Measurements from ENCODE around the gene ZBTB4. TPM values are rescaled to one million over a fixed set of nuclear protein-coding genes. Genes with fewer than 3 reads are reported as not detected.

Gene ZBTB4
- total RNA-seq, 1 experiment from 2014 or later: 17.7 TPM

DNA sequence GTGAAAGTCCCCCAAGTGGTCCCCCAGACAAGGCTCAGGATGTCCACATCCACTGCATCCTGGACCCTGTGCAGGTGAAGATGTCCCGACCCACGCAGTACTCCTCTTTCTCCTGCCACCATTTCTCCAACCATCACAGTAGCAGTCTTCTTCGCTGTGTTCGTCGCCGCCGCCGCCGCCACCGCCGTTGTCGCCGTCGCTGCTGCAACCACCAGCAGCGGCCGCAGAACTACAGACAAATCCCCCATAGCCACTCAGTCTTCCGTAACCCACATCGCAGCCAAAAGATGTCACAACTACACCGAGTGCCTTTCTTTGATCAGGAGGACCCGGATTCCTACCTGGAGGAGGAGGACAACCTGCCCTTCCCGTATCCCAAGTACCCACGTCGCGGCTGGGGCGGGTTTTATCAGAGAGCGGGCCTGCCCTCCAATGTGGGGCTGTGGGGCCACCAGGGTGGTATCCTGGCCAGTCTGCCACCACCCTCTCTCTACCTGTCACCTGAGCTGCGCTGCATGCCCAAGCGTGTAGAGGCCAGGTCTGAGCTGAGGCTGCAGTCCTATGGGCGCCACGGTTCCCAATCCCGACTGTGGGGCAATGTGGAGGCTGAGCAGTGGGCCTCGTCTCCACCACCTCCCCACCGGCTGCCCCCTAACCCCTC, 53.1 kb downstream of the ZBTB4 start:
- Histone ChIP-seq H3K4me3 (ENCODE audit: low read depth, low read length, poor library complexity, severe bottlenecking) (no peak overlapping the region), H3K9me3 (ENCODE audit: low read depth, low read length, poor library complexity, severe bottlenecking) (no peaks in the 10 kb centered on the region), H3K27me3 (replicated peaks; ENCODE audit: insufficient read depth, low read depth, low read length, poor library complexity) (no peaks in the 10 kb centered on the region), H3K27ac (ENCODE audit: low read depth, low read length, poor library complexity, severe bottlenecking) (no peak overlapping the region), H3K4me1 (ENCODE audit: insufficient read depth, low read length, poor library complexity, severe bottlenecking) (no peaks in the 10 kb centered on the region), H3K36me3 (ENCODE audit: insufficient read depth, low read length, poor library complexity, severe bottlenecking) (no peaks in the 10 kb centered on the region)
- ChIA-PET CTCF (no interaction called here), POLR2A (ENCODE audit: low non-redundant PET) (no interaction called here)
- intact Hi-C loops (cut with micrococcal nuclease; ENCODE audit: unreplicated experiment): no loop called here
- no peak for DNase-seq (ENCODE audit: low spot score)
- no TSS peak for BruUV-seq (replicated peaks)
- no peak for TF ChIP-seq EZH2 (IDR thresholded peaks at IDR 0.05; ENCODE audit: borderline replicate concordance, low read depth, low read length, poor library complexity, severe bottlenecking)

DNA sequence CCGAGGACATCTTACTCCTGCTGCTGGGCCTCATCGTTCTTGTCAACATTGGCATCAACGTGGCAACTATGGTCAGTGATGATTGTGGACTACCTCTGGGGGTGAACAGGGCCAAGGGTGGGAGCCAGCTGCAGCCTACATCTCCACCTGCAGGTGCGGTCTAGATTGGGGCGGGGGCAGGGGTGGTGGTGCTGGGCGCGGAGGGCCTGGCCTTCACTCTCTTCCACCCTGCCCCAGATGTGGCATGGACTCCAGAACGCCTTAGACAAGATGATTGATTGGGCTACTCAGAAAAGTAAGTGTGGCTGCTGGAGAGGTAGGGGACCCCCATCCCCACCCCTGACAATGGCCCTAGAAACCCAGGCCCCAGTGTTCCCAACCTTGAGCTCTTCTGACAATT, 53.7 kb downstream of the ZBTB4 start:
- TF ChIP-seq, protein P1, sequence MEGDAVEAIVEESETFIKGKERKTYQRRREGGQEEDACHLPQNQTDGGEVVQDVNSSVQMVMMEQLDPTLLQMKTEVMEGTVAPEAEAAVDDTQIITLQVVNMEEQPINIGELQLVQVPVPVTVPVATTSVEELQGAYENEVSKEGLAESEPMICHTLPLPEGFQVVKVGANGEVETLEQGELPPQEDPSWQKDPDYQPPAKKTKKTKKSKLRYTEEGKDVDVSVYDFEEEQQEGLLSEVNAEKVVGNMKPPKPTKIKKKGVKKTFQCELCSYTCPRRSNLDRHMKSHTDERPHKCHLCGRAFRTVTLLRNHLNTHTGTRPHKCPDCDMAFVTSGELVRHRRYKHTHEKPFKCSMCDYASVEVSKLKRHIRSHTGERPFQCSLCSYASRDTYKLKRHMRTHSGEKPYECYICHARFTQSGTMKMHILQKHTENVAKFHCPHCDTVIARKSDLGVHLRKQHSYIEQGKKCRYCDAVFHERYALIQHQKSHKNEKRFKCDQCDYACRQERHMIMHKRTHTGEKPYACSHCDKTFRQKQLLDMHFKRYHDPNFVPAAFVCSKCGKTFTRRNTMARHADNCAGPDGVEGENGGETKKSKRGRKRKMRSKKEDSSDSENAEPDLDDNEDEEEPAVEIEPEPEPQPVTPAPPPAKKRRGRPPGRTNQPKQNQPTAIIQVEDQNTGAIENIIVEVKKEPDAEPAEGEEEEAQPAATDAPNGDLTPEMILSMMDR (conservative IDR thresholded peaks at IDR 0.05; ENCODE audit: low read depth, low read length): no peak
- no peak for TF ChIP-seq EZH2 (IDR thresholded peaks at IDR 0.05; ENCODE audit: borderline replicate concordance, low read depth, low read length, poor library complexity, severe bottlenecking)
- Histone ChIP-seq H3K9me3 (ENCODE audit: low read depth, low read length, poor library complexity, severe bottlenecking) (no peaks in the 10 kb centered on the region), H3K27ac (ENCODE audit: low read depth, low read length, poor library complexity, severe bottlenecking) (no peak overlapping the region), H3K4me1 (ENCODE audit: insufficient read depth, low read length, poor library complexity, severe bottlenecking) (no peaks in the 10 kb centered on the region), H3K36me3 (ENCODE audit: insufficient read depth, low read length, poor library complexity, severe bottlenecking) (no peaks in the 10 kb centered on the region), H3K4me3 (ENCODE audit: low read depth, low read length, poor library complexity, severe bottlenecking) (no peak overlapping the region), H3K27me3 (replicated peaks; ENCODE audit: insufficient read depth, low read depth, low read length, poor library complexity) (no peaks in the 10 kb centered on the region)
- no peak for DNase-seq (ENCODE audit: low spot score)
- intact Hi-C loops (cut with micrococcal nuclease; ENCODE audit: unreplicated experiment): no loop called here
- no TSS peak for BruUV-seq (replicated peaks)
- ChIA-PET POLR2A (ENCODE audit: low non-redundant PET) (no interaction called here), CTCF (no interaction called here)

DNA sequence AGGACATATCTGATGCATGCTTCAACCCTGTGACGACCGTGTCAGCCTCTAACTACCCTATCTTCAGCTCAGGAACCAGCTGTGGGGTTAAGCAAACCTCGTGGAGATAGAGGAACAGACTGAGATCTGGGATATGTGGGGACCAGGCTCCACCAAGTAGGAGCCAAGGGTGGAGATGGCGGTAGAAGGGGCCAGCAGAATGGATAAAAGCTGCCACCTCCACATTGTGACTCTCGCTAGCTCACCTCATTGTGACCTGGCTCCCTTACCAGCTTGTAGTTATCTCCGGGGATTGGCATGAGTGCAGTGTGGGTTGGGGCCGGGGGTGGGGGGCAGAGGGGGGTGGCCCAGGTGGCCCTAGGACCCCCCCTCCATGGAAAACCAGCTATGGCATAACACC, 54.1 kb downstream of the ZBTB4 start, which contains the start of gene SPEM2:
TSS of gene SPEM2 (plus strand) at position 301 of the 400 bp plus-strand sequence. CDS start at position 374, 73 bp downstream.
- no peak for TF ChIP-seq EZH2 (IDR thresholded peaks at IDR 0.05; ENCODE audit: borderline replicate concordance, low read depth, low read length, poor library complexity, severe bottlenecking)
- TF ChIP-seq, protein P1 (conservative IDR thresholded peaks at IDR 0.05; ENCODE audit: low read depth, low read length): no peak
- BruUV-seq (replicated peaks): no TSS peak

DNA sequence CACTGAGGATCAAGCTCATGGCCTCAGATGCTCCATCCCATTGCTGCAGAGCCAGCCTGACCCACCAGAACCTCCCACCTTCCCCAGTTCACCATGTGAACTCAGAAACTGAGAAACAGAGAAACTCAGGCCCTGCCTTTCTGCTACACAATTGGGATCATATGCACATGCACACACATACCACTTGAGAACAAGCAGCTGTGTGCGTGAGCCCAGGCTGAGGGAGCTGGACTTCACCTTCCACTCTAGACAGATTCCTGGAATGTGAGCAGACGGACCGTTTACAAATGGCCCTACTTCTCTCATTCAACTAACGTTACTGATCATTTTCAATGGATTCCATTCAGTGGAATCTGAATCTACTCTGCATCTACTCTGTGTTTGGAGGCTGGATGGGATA, 55.8 kb downstream of the ZBTB4 start:
- H3K27me3 ChIP-seq (replicated peaks; ENCODE audit: insufficient read depth, low read depth, low read length, poor library complexity): no peaks in the 10 kb centered on the region
- intact Hi-C loops (cut with micrococcal nuclease; ENCODE audit: unreplicated experiment): no loop called here
- no peaks in the 10 kb centered on the region for H3K4me1 ChIP-seq (ENCODE audit: insufficient read depth, low read length, poor library complexity, severe bottlenecking)
- no peaks in the 10 kb centered on the region for H3K36me3 ChIP-seq (ENCODE audit: insufficient read depth, low read length, poor library complexity, severe bottlenecking)
- CTCF ChIA-PET: no interaction called here
- H3K9me3 ChIP-seq (ENCODE audit: low read depth, low read length, poor library complexity, severe bottlenecking): no peaks in the 10 kb centered on the region
- DNase-seq (ENCODE audit: low spot score): no peak
- no TSS peak for BruUV-seq (replicated peaks)
- H3K27ac ChIP-seq (ENCODE audit: low read depth, low read length, poor library complexity, severe bottlenecking): no peak overlapping the region
- no peak overlapping the region for H3K4me3 ChIP-seq (ENCODE audit: low read depth, low read length, poor library complexity, severe bottlenecking)
- POLR2A ChIA-PET (ENCODE audit: low non-redundant PET): no interaction called here
- TF ChIP-seq, protein P1 (conservative IDR thresholded peaks at IDR 0.05; ENCODE audit: low read depth, low read length): no peak
- no peak for TF ChIP-seq EZH2 (IDR thresholded peaks at IDR 0.05; ENCODE audit: borderline replicate concordance, low read depth, low read length, poor library complexity, severe bottlenecking)

More for the DNA sequence above, 54.1 kb downstream of the ZBTB4 start, which contains the start of gene SPEM2:
- intact Hi-C loops (cut with micrococcal nuclease; ENCODE audit: unreplicated experiment): no loop called here
- H3K9me3 ChIP-seq (ENCODE audit: low read depth, low read length, poor library complexity, severe bottlenecking): no peaks in the 10 kb centered on the region
- no peaks in the 10 kb centered on the region for H3K36me3 ChIP-seq (ENCODE audit: insufficient read depth, low read length, poor library complexity, severe bottlenecking)
- POLR2A ChIA-PET (ENCODE audit: low non-redundant PET): no interaction called here
- H3K4me3 ChIP-seq (ENCODE audit: low read depth, low read length, poor library complexity, severe bottlenecking): no peak within 1 kb of the TSS
- no peak for DNase-seq (ENCODE audit: low spot score)
- no peak within 1 kb of the TSS for H3K27ac ChIP-seq (ENCODE audit: low read depth, low read length, poor library complexity, severe bottlenecking)
- no peaks in the 10 kb centered on the region for H3K27me3 ChIP-seq (replicated peaks; ENCODE audit: insufficient read depth, low read depth, low read length, poor library complexity)
- H3K4me1 ChIP-seq (ENCODE audit: insufficient read depth, low read length, poor library complexity, severe bottlenecking): no peaks in the 10 kb centered on the region
- CTCF ChIA-PET: no interaction called here

Data from A673 (cell line).